Tibial nerve (tissue), 4 donors: ENCODE data around the gene FMN1.

Experiments used
- CTCF ChIP-seq, 5 experiments: fragments of 200-600 bp in 3 of 5; fragments of 450-650 bp in 2 of 5; sonication (generic) in 3 of 5; IDR thresholded peaks; one replicate each; pipeline ENCODE4 v1.5.1; 2016 to 2019; ENCODE audit warnings: antibody characterized with exemption in 5 of 5, mild to moderate bottlenecking in 3 of 5, moderate library complexity in 2 of 5
- EP300 ChIP-seq, 2 donors: sonication (generic); formaldehyde crosslinking; IDR thresholded peaks; one replicate each; pipeline ENCODE4 v1.6.1; 2017; ENCODE audit warnings: antibody characterized with exemption in 2 of 2, mild to moderate bottlenecking in 1 of 2
- POLR2A ChIP-seq, 2 donors: fragments of 450-650 bp; IDR thresholded peaks; one replicate each; pipeline ENCODE4 v1.6.1; 2017; ENCODE audit warnings: antibody characterized with exemption in 2 of 2, mild to moderate bottlenecking in 2 of 2, moderate library complexity in 2 of 2

- TF ChIP-seq CTCF (IDR thresholded peaks at IDR 0.05) (no peak), POLR2A (IDR thresholded peaks at IDR 0.05) (no peak), EP300 (IDR thresholded peaks at IDR 0.05) (no peak)
These were observed 327.8 kb downstream of the FMN1 start for GRCh38 chr15:32866454-32867312.
